ENCODE measurements around the gene TGM2. TPM values are rescaled to one million over a fixed set of nuclear protein-coding genes. Genes with fewer than 3 reads are reported as not detected.
A peak's percentile ranks its signal among the peaks of the same experiment; 100 is the strongest.

Gene TGM2
- total and polyA plus RNA-seq, 9 of the 15 experiments (the other 6 are each of a cell fraction or from before 2014, with no cell fraction given): 5.5 to 78.5 (median 37.6) TPM

GRCh38 chr20:38165089-38165965 lies at the start of gene TGM2 (continued):
- TF ChIP-seq ZNF253 (CRISPR knock-in tag; conservative IDR thresholded peaks at IDR 0.05) (no peak), MLLT1 (IDR thresholded peaks at IDR 0.05) (peak; percentile 63 to 76; a peak in 3 of 4 replicates), HCFC1 (IDR thresholded peaks at IDR 0.05; ENCODE audit: low read depth, low read length) (peak; percentile 33; the same call in 1 of the 2 replicates), KLF1 (tag; IDR thresholded peaks at IDR 0.05) (no peak), NKRF (IDR thresholded peaks at IDR 0.05; ENCODE audit: borderline replicate concordance) (peak; percentile 48; the same call in 1 of the 2 replicates), ZNF23 (CRISPR knock-in tag; IDR thresholded peaks at IDR 0.05) (no peak), TFAP4 (CRISPR knock-in tag; IDR thresholded peaks at IDR 0.05; ENCODE audit: borderline replicate concordance) (peak; percentile 73; the same call in 1 of the 2 replicates), CCAR2 (IDR thresholded peaks at IDR 0.05; ENCODE audit: low read depth, low read length) (no peak), ZNF316 (IDR thresholded peaks at IDR 0.05) (no peak), RAD21 (CRISPR knock-in tag; conservative IDR thresholded peaks at IDR 0.05 in 1 of 2, IDR thresholded peaks at IDR 0.05 in 1 of 2) (peak; percentile 97 to 98), MAFK (IDR thresholded peaks at IDR 0.05; ENCODE audit: low read length) (no peak), ZNF57 (CRISPR knock-in tag; IDR thresholded peaks at IDR 0.05) (no peak), ZNF717 (CRISPR knock-in tag; IDR thresholded peaks at IDR 0.05) (no peak), TCF7 (IDR thresholded peaks at IDR 0.05; ENCODE audit: borderline replicate concordance) (no peak), CREBBP (IDR thresholded peaks at IDR 0.05; ENCODE audit: low read depth, low read length) (no peak), NEUROD1 (IDR thresholded peaks at IDR 0.05; ENCODE audit: borderline replicate concordance, low read depth, low read length, partially characterized antibody) (peak; percentile 37), NELFE (IDR thresholded peaks at IDR 0.05; ENCODE audit: insufficient read depth, insufficient read length) (no peak), SMARCE1 (IDR thresholded peaks at IDR 0.05) (no peak), UBTF (IDR thresholded peaks at IDR 0.05; ENCODE audit: borderline replicate concordance in 1 of 2, low read depth in 2 of 2, low read length in 2 of 2) (no peak), NRF1 (conservative IDR thresholded peaks at IDR 0.05 in 1 of 2, IDR thresholded peaks at IDR 0.05 in 1 of 2) (peak; percentile 42 to 52; a peak in 2 of 4 replicates), ZNF175 (CRISPR knock-in tag; IDR thresholded peaks at IDR 0.05; ENCODE audit: low read depth) (no peak), ZEB2 (IDR thresholded peaks at IDR 0.05) (peak; percentile 93)
